Fibroblast of mammary gland (primary cell): ENCODE results near the gene ACTG1.

ENCODE experiments used
- DNase-seq: peaks from one replicate; pipeline ENCODE4 v3.0.0-alpha.2; 2010; ENCODE audit warnings: low read depth
- H3K4me3 ChIP-seq: 2 replicates; pipeline ENCODE4 v1.5.1; 2011; ENCODE audit warnings: low read depth, mild to moderate bottlenecking, low read length, moderate library complexity; ENCODE audit not compliant: control insufficient read depth
- TF ChIP-seq, protein P1 (sequence below): conservative IDR thresholded peaks from 2 replicates; pipeline ENCODE4 v1.5.1; 2011; ENCODE audit warnings: low read depth, low read length, inconsistent platforms; ENCODE audit not compliant: control insufficient read depth, insufficient read depth

Gene ACTG1

DNA sequence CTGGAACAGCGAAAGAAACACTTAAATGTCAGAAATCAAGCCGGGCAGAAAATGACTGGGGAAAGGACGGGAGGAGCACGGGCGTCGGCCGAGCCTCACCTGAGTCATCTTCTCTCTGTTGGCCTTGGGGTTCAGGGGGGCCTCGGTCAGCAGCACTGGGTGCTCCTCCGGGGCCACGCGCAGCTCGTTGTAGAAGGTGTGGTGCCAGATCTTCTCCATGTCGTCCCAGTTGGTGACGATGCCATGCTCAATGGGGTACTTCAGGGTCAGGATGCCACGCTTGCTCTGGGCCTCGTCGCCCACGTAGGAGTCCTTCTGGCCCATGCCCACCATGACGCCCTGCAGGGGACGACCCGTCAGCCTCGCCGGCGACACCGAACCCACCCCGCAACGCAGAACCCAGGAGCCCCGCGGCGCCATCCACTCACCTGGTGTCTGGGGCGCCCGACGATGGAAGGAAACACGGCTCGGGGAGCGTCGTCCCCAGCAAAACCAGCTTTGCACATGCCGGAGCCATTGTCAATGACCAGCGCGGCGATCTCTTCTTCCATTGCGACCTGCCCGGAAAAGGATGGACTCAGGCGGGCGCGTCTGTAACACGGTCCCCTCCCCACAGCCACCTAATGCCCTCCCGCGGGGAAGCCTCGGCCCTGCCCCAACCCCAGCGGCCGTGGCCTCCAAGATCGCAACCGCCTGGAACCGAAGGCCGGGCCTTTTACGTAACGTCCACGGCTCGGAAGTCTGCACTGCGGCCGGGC lies 616 bp downstream of the ACTG1 start:
- H3K4me3 ChIP-seq, result peak overlapping the region; percentile 94
- TF ChIP-seq, protein P1, sequence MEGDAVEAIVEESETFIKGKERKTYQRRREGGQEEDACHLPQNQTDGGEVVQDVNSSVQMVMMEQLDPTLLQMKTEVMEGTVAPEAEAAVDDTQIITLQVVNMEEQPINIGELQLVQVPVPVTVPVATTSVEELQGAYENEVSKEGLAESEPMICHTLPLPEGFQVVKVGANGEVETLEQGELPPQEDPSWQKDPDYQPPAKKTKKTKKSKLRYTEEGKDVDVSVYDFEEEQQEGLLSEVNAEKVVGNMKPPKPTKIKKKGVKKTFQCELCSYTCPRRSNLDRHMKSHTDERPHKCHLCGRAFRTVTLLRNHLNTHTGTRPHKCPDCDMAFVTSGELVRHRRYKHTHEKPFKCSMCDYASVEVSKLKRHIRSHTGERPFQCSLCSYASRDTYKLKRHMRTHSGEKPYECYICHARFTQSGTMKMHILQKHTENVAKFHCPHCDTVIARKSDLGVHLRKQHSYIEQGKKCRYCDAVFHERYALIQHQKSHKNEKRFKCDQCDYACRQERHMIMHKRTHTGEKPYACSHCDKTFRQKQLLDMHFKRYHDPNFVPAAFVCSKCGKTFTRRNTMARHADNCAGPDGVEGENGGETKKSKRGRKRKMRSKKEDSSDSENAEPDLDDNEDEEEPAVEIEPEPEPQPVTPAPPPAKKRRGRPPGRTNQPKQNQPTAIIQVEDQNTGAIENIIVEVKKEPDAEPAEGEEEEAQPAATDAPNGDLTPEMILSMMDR, result no peak
- no peak for DNase-seq

DNA sequence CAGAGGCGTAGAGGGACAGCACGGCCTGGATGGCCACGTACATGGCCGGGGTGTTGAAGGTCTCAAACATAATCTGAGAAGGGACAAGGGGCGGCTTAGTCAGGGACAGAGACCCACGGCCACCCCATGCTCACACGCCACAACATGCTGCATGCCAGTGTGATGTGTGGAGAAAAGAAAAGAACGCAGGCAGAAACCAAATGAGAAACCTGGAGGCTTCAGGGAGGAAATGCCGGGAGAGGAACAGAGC lies 1.1 kb downstream of the ACTG1 start:
- TF ChIP-seq, protein P1, result no peak
- DNase-seq, result no peak
- peak overlapping the region; percentile 94 for H3K4me3 ChIP-seq

DNA sequence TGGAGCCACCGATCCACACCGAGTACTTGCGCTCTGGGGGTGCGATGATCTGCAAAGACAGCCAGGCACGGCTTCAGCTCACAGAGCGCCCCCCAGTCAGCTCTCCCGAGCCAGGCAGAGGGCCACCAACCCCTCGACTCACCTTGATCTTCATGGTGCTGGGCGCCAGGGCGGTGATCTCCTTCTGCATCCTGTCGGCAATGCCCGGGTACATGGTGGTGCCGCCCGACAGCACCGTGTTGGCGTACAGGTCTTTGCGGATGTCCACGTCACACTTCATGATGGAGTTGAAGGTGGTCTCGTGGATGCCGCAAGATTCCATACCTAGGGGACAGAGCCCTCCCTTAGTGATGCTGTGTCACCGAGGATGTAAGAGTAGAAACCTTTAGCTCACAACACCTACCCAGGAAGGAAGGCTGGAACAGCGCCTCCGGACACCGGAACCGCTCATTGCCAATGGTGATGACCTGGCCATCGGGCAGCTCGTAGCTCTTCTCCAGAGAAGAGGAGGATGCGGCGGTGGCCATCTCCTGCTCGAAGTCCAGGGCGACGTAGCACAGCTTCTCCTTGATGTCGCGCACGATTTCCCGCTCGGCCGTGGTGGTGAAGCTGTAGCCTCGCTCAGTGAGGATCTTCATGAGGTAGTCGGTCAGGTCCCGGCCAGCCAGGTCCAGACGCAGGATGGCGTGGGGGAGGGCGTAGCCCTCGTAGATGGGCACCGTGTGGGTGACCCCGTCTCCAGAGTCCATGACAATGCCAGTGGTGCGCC lies 1.6 kb downstream of the ACTG1 start:
- TF ChIP-seq, protein P1, result no peak
- H3K4me3 ChIP-seq, result peak overlapping the region; percentile 94
- DNase-seq, result no peak

DNA sequence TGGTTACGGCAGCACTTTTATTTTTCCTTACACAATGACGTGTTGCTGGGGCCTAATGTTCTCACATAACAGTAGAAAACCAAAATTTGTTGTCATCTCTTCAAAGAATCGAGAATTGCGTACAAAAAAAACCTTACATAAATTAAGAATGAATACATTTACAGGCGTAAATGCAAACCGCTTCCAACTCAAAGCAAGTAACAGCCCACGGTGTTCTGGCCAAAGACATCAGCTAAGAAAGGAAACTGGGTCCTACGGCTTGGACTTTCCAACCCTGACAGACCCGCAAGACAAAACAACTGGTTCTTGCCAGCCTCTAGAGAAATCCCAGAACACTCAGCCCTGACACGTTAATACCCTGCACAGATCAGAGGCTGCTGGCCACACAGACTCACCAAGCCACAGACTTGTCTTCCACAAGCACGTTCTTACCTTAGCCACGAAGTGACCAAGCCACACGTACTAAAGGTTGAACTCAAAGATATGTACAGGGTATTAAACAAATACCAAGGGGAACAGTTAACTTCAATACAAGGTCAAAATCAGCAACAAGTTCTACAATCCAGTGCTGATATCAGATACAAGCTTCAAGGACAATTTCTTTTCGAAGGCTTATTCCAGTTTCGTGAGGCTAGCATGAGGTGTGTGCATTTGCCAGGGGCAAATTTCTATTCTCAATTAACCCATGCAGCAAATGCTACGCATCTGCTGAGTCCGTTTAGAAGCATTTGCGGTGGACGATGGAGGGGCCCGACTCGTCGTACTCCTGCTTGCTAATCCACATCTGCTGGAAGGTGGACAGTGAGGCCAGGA lies 2.4 kb downstream of the ACTG1 start:
- TF ChIP-seq, protein P1, result no peak
- peak; percentile 33 for DNase-seq
- H3K4me3 ChIP-seq, result peak overlapping the region; percentile 94

DNA sequence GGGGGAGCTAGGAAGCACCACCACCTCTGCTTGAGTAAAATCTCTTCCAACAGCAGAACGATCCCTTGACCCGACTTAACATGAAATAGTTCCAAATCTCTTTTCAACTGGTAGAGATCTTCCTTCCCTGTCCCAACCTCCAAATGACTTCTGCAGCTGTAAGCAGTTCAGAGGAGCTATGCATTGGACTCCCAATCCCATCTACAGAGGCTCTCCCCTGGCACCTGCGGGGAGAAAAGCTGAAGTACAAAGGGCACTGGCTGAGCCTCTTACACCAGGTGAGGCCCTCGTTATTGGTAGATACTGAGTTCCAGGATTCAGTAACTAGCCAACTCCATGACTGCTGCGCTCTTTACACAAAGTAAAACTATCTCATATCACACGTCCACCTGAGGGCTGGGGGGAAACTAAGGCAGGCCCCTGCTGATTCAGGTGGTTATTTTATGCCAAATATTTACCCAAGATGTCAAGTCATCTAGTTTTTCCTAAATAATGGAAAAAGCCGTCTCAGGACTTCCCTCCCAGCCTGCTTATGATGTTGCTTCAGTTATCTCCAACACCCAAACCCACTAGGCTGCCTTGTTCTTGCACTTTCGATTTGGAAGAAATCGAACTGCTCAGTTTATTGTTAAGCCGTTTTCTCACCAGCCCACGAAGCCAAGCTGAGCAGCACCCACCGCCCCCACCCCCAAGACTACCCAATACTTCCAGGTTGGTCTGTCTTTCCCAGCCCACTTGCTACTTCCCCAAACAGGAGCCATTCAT lies 3.2 kb downstream of the ACTG1 start:
- peak; percentile 41 for DNase-seq
- H3K4me3 ChIP-seq, result peak overlapping the region; percentile 94
- TF ChIP-seq, protein P1, result no peak

DNA sequence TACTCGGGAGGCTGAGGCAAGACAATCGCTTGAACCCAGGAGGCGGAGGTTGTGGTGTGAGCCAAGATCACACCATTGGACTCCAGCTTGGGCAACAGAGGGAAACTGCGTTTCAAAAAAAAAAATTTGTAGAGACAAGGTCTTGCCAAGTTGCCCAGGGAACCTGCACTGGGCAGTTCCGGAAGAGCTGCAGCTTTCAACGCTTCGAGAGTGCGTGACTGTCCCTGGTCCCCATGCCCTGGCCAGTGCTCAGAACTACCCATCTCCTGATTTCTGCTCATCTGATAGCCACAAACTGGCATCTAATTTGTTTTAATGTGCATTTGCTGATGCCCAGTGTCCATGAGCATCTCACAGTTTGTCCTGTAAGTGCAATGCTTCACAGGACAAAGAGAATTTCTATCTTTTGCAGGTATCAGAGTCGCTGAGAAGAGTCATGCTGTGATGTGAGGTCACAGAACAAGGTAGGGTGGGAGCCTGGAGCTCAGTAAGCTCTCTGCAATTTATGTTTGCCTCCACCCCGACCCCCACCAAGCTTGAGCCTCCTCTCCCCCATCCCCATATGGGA lies 3.9 kb downstream of the ACTG1 start:
- DNase-seq, result peak; percentile 69
- TF ChIP-seq, protein P1, result no peak
- H3K4me3 ChIP-seq, result peak overlapping the region; percentile 94
